Measurements from ENCODE around the gene PRKAR2B. TPM values are rescaled to one million over a fixed set of nuclear protein-coding genes. Genes with fewer than 3 reads are reported as not detected.

PRKAR2B gene
- total and polyA plus RNA-seq, 9 donors: 24.2 to 84.9 (median 43.7) TPM

DNA sequence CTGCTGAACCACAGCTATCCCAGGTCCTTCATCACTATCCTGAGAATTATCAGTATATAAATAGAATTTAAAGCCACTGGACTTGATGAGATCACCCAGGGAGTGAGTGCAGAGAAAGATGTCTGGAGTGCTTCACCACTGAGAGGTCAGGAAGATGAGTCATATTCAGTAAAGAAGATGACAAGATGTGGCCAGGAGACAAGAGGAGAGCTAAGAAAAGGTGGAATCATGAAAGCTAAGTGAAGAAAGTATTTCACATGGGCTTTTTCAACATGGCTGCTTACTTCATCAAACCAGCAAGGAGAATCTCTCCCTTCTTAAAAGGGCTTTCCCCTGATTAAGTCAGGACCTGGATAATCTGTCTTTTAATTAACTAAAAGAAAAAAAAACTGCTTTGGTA, 9.1 kb upstream of the PRKAR2B start:
- Histone ChIP-seq H3K9me3 (no peaks in the 10 kb centered on the region), H3K4me1 (ENCODE audit: insufficient read depth) (no peaks in the 10 kb centered on the region), H3K27me3 (no peaks in the 10 kb centered on the region), H3K27ac (no peak overlapping the region), H3K36me3 (no peaks in the 10 kb centered on the region), H3K4me3 (no peak overlapping the region)
- no peak for DNase-seq
- intact Hi-C loops (cut with DNase I): no loop called here
- TF ChIP-seq POLR2A (IDR thresholded peaks at IDR 0.05) (no peak), EP300 (IDR thresholded peaks at IDR 0.05) (no peak)
- TF ChIP-seq, protein P1, sequence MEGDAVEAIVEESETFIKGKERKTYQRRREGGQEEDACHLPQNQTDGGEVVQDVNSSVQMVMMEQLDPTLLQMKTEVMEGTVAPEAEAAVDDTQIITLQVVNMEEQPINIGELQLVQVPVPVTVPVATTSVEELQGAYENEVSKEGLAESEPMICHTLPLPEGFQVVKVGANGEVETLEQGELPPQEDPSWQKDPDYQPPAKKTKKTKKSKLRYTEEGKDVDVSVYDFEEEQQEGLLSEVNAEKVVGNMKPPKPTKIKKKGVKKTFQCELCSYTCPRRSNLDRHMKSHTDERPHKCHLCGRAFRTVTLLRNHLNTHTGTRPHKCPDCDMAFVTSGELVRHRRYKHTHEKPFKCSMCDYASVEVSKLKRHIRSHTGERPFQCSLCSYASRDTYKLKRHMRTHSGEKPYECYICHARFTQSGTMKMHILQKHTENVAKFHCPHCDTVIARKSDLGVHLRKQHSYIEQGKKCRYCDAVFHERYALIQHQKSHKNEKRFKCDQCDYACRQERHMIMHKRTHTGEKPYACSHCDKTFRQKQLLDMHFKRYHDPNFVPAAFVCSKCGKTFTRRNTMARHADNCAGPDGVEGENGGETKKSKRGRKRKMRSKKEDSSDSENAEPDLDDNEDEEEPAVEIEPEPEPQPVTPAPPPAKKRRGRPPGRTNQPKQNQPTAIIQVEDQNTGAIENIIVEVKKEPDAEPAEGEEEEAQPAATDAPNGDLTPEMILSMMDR (IDR thresholded peaks at IDR 0.05): no peak

- 86 to 97% (median 97%) methylated on average over 4 of the region's 4 CpGs for WGBS, 3 donors
- TF ChIP-seq POLR2A (IDR thresholded peaks at IDR 0.05): no peak
- TF ChIP-seq, protein P1 (IDR thresholded peaks at IDR 0.05): no peak
- no peak for TF ChIP-seq EP300 (IDR thresholded peaks at IDR 0.05)
- H3K27me3 ChIP-seq: no peaks in the 10 kb centered on the region
- intact Hi-C loops (cut with DNase I): no loop called here
- no peak overlapping the region for H3K4me3 ChIP-seq
- no peaks in the 10 kb centered on the region for H3K36me3 ChIP-seq
- no peaks in the 10 kb centered on the region for H3K9me3 ChIP-seq
- no peak for DNase-seq
- H3K4me1 ChIP-seq (ENCODE audit: insufficient read depth): no peaks in the 10 kb centered on the region
- H3K27ac ChIP-seq: no peak overlapping the region
Measured at GRCh38 chr7:107036535-107036934, 8.0 kb upstream of the PRKAR2B start.

DNA sequence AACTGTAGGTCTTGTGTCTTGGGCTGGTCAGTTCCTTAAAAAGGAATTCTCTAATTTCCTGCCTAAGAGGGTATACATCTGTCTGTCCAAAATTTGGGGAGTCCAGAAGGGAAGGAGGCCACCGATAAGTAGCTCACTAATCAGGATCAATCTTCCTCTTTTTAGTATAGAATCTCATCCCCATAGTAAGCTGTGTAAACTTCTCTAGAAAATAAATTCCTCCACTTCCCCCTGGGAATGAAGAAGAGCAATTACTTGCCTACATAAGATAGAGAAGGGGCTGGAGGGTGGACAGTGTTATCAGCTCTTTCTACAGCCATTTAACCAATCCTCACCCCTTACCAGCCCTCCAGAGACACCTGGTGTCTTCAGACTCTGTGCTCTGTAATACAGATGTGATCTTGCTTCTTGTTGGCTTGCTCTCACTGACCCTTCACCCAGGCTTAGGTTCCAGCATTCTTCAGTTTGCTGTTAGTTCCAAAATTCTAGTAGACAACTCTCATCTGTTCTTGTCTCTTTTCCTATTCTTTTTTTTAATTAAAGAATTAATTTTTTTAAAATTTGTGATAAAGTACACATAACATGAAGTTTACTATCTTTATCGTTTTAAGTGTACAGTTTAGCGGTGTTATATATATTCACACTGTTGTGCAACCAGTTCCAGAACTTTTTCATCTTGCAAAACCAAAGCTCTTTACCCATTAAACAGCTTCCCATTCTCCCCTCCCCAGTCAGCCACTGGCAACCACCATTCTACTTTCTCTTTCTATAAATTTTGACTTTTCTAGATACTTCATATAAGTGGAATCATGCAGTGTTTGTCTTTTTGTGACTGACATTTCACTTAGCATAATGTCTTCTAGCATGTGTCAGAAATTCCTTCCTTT, 6.5 kb upstream of the PRKAR2B start:
- no peak for DNase-seq
- 66 to 71% (median 67%) methylated on average over 3 of the region's 3 CpGs for WGBS, 3 donors
- Histone ChIP-seq H3K9me3 (no peaks in the 10 kb centered on the region), H3K36me3 (no peaks in the 10 kb centered on the region), H3K4me3 (no peak overlapping the region), H3K4me1 (ENCODE audit: insufficient read depth) (no peaks in the 10 kb centered on the region), H3K27ac (no peak overlapping the region), H3K27me3 (no peaks in the 10 kb centered on the region)
- intact Hi-C loops (cut with DNase I): no loop called here
- TF ChIP-seq EP300 (IDR thresholded peaks at IDR 0.05) (no peak), POLR2A (IDR thresholded peaks at IDR 0.05) (no peak)
- TF ChIP-seq, protein P1 (IDR thresholded peaks at IDR 0.05): no peak

DNA sequence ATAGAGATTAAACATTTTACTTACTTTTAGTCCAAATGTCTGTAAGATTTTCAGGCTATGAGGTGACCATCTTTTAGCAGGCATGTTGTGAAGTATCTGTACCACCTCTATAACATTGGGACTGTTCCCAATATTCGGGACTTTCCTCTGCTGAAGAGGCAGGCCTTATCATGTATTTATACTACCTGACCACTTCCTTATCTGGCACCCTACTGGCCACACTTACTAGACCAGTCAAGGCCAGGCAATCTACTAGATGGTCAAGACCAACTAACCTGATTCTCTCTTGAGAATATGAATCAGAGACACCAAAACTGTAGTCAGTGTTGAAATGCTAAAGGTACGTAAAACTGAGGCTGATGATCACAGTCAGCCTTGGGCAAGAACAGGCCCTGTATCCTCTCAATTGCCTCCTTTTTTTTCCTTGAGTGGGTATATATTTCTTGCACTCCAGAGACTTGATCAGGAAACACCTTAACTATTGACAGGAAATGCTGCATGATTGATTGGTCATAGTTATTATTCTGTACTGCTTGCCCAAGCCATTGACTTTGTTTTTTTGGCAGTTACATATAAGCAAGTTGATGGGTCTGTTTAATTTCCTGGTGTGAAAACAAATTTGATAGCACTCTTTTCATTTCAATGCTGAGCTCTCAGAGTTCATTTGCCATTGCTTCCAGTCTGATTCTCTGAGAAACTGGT, 5.2 kb upstream of the PRKAR2B start:
- no peak for DNase-seq
- no peaks in the 10 kb centered on the region for H3K36me3 ChIP-seq
- H3K4me1 ChIP-seq (ENCODE audit: insufficient read depth): no peaks in the 10 kb centered on the region
- 83 to 93% (median 85%) methylated on average over 2 of the region's 2 CpGs for WGBS, 3 donors
- no peak overlapping the region for H3K4me3 ChIP-seq
- no peaks in the 10 kb centered on the region for H3K27me3 ChIP-seq
- no peak overlapping the region for H3K27ac ChIP-seq
- intact Hi-C loops (cut with DNase I): no loop called here
- H3K9me3 ChIP-seq: no peaks in the 10 kb centered on the region
- TF ChIP-seq, protein P1 (IDR thresholded peaks at IDR 0.05): no peak
- TF ChIP-seq POLR2A (IDR thresholded peaks at IDR 0.05): no peak
- no peak for TF ChIP-seq EP300 (IDR thresholded peaks at IDR 0.05)
